ENCODE measurements around the gene RAB29. TPM values are rescaled to one million over a fixed set of nuclear protein-coding genes. Genes with fewer than 3 reads are reported as not detected.

Gene RAB29
- polyA plus RNA-seq, 1 donor from 2014 or later = 0.40 TPM

GRCh38 chr1:205822397-205822796, 47.1 kb upstream of the RAB29 start:
- Histone ChIP-seq H3K79me2 (replicated peaks; ENCODE audit: insufficient read depth, low read length) (no peaks in the 10 kb centered on the region), H3K4me2 (ENCODE audit: low read length) (no peak overlapping the region), H4K20me1 (ENCODE audit: insufficient read depth) (no peaks in the 10 kb centered on the region), H3K9me3 (ENCODE audit: low read length) (no peaks in the 10 kb centered on the region), H3K36me3 (ENCODE audit: insufficient read depth, low read length) (no peaks in the 10 kb centered on the region), H3K9ac (ENCODE audit: low read length) (no peak overlapping the region), H3K4me3 (ENCODE audit: low read length) (no peak overlapping the region), H3K9me2 (ENCODE audit: insufficient read depth, low read length) (no peaks in the 10 kb centered on the region), H3F3A (ENCODE audit: insufficient read depth, low read length, poor library complexity, severe bottlenecking) (no peaks in the 10 kb centered on the region), H2AFZ (ENCODE audit: low read depth, low read length) (no peak overlapping the region), H3K27me3 (ENCODE audit: insufficient read depth, low read depth, low read length) (no peaks in the 10 kb centered on the region), H3K27ac (ENCODE audit: low read length) (no peak overlapping the region)
- TF ChIP-seq MXI1 (conservative IDR thresholded peaks at IDR 0.05; ENCODE audit: poor library complexity, severe bottlenecking) = no peak
- TF ChIP-seq POLR2AphosphoS5 (IDR thresholded peaks at IDR 0.05) = no peak
- no peak for TF ChIP-seq REST (IDR thresholded peaks at IDR 0.05; ENCODE audit: borderline replicate concordance)
- TF ChIP-seq TAF1 (IDR thresholded peaks at IDR 0.05; ENCODE audit: low read depth) = no peak
- no peak for TF ChIP-seq RAD21 (conservative IDR thresholded peaks at IDR 0.05)
- TF ChIP-seq EP300 (conservative IDR thresholded peaks at IDR 0.05; ENCODE audit: poor library complexity, severe bottlenecking) = no peak
- no peak for TF ChIP-seq EZH2 (IDR thresholded peaks at IDR 0.05; ENCODE audit: borderline replicate concordance, insufficient read depth, low read length, poor library complexity, severe bottlenecking)
- TF ChIP-seq, protein P1, sequence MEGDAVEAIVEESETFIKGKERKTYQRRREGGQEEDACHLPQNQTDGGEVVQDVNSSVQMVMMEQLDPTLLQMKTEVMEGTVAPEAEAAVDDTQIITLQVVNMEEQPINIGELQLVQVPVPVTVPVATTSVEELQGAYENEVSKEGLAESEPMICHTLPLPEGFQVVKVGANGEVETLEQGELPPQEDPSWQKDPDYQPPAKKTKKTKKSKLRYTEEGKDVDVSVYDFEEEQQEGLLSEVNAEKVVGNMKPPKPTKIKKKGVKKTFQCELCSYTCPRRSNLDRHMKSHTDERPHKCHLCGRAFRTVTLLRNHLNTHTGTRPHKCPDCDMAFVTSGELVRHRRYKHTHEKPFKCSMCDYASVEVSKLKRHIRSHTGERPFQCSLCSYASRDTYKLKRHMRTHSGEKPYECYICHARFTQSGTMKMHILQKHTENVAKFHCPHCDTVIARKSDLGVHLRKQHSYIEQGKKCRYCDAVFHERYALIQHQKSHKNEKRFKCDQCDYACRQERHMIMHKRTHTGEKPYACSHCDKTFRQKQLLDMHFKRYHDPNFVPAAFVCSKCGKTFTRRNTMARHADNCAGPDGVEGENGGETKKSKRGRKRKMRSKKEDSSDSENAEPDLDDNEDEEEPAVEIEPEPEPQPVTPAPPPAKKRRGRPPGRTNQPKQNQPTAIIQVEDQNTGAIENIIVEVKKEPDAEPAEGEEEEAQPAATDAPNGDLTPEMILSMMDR (IDR thresholded peaks at IDR 0.05; ENCODE audit: poor library complexity, severe bottlenecking) = no peak
- no peak for TF ChIP-seq SMC3 (conservative IDR thresholded peaks at IDR 0.05; ENCODE audit: poor library complexity)

GRCh38 chr1:205817988-205818387, 42.7 kb upstream of the RAB29 start:
- Histone ChIP-seq H3K27me3 (ENCODE audit: insufficient read depth, low read depth, low read length) (no peaks in the 10 kb centered on the region), H2AFZ (ENCODE audit: low read depth, low read length) (no peak overlapping the region), H3K36me3 (ENCODE audit: insufficient read depth, low read length) (no peaks in the 10 kb centered on the region), H3K9ac (ENCODE audit: low read length) (no peak overlapping the region), H3K9me2 (ENCODE audit: insufficient read depth, low read length) (no peaks in the 10 kb centered on the region), H3K4me2 (ENCODE audit: low read length) (no peak overlapping the region), H4K20me1 (ENCODE audit: insufficient read depth) (no peaks in the 10 kb centered on the region), H3K27ac (ENCODE audit: low read length) (no peak overlapping the region), H3F3A (ENCODE audit: insufficient read depth, low read length, poor library complexity, severe bottlenecking) (no peaks in the 10 kb centered on the region), H3K4me3 (ENCODE audit: low read length) (no peak overlapping the region), H3K9me3 (ENCODE audit: low read length) (no peaks in the 10 kb centered on the region), H3K79me2 (replicated peaks; ENCODE audit: insufficient read depth, low read length) (no peaks in the 10 kb centered on the region)
- TF ChIP-seq POLR2AphosphoS5 (IDR thresholded peaks at IDR 0.05) = no peak
- no peak for TF ChIP-seq MXI1 (conservative IDR thresholded peaks at IDR 0.05; ENCODE audit: poor library complexity, severe bottlenecking)
- TF ChIP-seq, protein P1 (IDR thresholded peaks at IDR 0.05; ENCODE audit: poor library complexity, severe bottlenecking) = no peak
- no peak for TF ChIP-seq RAD21 (conservative IDR thresholded peaks at IDR 0.05)

Measured in neural cell (in vitro differentiated cells).